Loucy (cell line): ENCODE results near the gene ALAD.
"Not testable (repeated sequence)": the region's sequence is repeated elsewhere in the genome, so short reads cannot be mapped to it uniquely, and the experiment has no call there.

Experiments
- H2AFZ ChIP-seq: fragments of 200-600 bp; sonication (generic); 2 replicates; pipeline ENCODE4 v1.6.0; 2016; ENCODE audit warnings: antibody characterized with exemption, mild to moderate bottlenecking, low read length, moderate library complexity
- H3F3A ChIP-seq: fragments of 200-600 bp; 2 replicates; pipeline ENCODE4 v1.6.0; 2016; ENCODE audit warnings: antibody characterized with exemption, low read depth, mild to moderate bottlenecking
- H3K27me3 ChIP-seq: fragments of 200-600 bp; sonication (generic); 2 replicates; pipeline ENCODE4 v1.6.1; 2014; ENCODE audit warnings: low read length, mild to moderate bottlenecking; ENCODE audit not compliant: insufficient read depth, poor library complexity, severe bottlenecking
- H3K36me3 ChIP-seq: fragments of 200-600 bp; sonication (generic); 2 replicates; pipeline ENCODE4 v1.6.1; 2016; ENCODE audit warnings: low read length; ENCODE audit not compliant: insufficient read depth
- H3K4me1 ChIP-seq: fragments of 200-600 bp; sonication (generic); 2 replicates; pipeline ENCODE4 v1.5.1; 2014; ENCODE audit warnings: low read length, mild to moderate bottlenecking; ENCODE audit not compliant: insufficient read depth, poor library complexity, severe bottlenecking
- H3K4me2 ChIP-seq: fragments of 200-600 bp; sonication (generic); 2 replicates; pipeline ENCODE4 v1.6.0; 2014; ENCODE audit warnings: antibody characterized with exemption, low read length, low read depth, mild to moderate bottlenecking; ENCODE audit not compliant: poor library complexity, severe bottlenecking
- H3K4me3 ChIP-seq: fragments of 200-600 bp; sonication (generic); 2 replicates; pipeline ENCODE4 v1.5.1; 2014; ENCODE audit warnings: low read length, mild to moderate bottlenecking, mixed read lengths; ENCODE audit not compliant: poor library complexity, severe bottlenecking
- H3K79me2 ChIP-seq: fragments of 200-600 bp; sonication (generic); 2 replicates; pipeline ENCODE4 v1.6.1; 2014; ENCODE audit warnings: low read length; ENCODE audit not compliant: insufficient read depth
- H3K9ac ChIP-seq: fragments of 200-600 bp; sonication (generic); 2 replicates; pipeline ENCODE4 v1.6.0; 2014; ENCODE audit warnings: mild to moderate bottlenecking, low read depth, low read length, moderate library complexity; ENCODE audit not compliant: poor library complexity, severe bottlenecking
- H3K9me2 ChIP-seq: fragments of 200-600 bp; sonication (generic); replicated peaks from 2 replicates; pipeline ENCODE4 v1.6.1; 2016; ENCODE audit warnings: low read depth, low read length, mixed read lengths
- H3K9me3 ChIP-seq: fragments of 200-600 bp; sonication (generic); 2 replicates; pipeline ENCODE4 v1.6.1; 2014; ENCODE audit warnings: mild to moderate bottlenecking, antibody characterized with exemption, low read length, low read depth; ENCODE audit not compliant: insufficient read depth
- H4K20me1 ChIP-seq: fragments of 200-600 bp; sonication (generic); 2 replicates; pipeline ENCODE4 v1.6.0; 2014; ENCODE audit warnings: antibody characterized with exemption, low read length, mild to moderate bottlenecking; ENCODE audit not compliant: insufficient read depth, poor library complexity, severe bottlenecking
- EZH2phosphoT487 ChIP-seq: fragments of 200-600 bp; IDR thresholded peaks from 2 replicates; pipeline ENCODE4 v1.6.1; 2018; ENCODE audit warnings: antibody characterized with exemption, mild to moderate bottlenecking, moderate library complexity, borderline replicate concordance
- TF ChIP-seq, protein P1 (sequence below): fragments of 200-600 bp; sonication (generic); conservative IDR thresholded peaks from 2 replicates; pipeline ENCODE4 v1.5.1; 2014; ENCODE audit warnings: mild to moderate bottlenecking, antibody characterized with exemption, low read length

ALAD gene

DNA sequence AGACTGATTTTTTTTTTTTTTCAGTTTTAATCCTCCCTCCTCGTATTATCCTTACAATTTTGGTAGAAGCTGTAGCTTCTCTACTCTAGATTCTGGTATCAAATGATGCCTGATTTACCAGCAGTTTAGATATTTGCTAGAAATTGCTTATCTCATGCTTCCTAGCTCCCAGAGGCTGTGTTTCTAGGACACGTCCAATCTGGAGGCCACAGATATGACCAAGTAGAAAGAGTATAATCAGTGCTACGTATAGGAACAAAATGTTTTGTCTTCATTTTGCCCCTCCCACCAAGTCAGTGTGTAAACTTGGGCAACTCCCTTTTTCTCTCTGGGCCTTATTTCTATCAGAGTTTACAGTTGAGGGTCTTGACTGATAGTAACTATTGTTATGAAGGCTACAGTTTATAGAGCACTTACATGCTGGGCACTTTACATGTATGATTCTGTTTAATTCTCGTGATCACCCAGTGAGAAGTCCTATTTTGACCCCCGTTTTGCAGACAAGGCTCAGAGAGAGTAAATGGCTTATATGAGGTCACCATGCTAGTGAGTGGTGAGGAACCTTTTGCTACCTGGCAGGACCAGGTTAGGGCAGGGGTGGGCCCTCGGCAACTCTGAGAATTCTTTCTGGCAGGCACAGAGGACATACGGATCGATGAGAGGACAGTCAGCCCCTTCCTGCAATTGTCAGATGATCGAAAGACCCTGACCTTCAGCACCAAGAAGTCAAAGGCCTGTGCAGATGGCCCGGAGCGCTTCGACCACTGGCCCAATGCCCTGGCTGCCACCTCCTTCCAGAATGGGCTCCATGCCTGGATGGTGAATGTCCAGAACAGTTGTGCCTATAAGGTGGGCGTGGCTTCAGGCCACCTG lies 31.9 kb downstream of the ALAD start:
- H3K9ac ChIP-seq = no peak overlapping the region
- no peaks in the 10 kb centered on the region for H3K36me3 ChIP-seq
- H2AFZ ChIP-seq = no peak overlapping the region
- H3K4me2 ChIP-seq = no peak overlapping the region
- H3F3A ChIP-seq = no peaks in the 10 kb centered on the region
- no peaks in the 10 kb centered on the region for H3K4me1 ChIP-seq
- H3K79me2 ChIP-seq = no peaks in the 10 kb centered on the region
- no peaks in the 10 kb centered on the region for H3K9me3 ChIP-seq
- no peaks in the 10 kb centered on the region for H3K27me3 ChIP-seq
- no peaks in the 10 kb centered on the region for H4K20me1 ChIP-seq
- H3K9me2 ChIP-seq = no peaks in the 10 kb centered on the region
- H3K4me3 ChIP-seq = no peak overlapping the region
- TF ChIP-seq, protein P1, sequence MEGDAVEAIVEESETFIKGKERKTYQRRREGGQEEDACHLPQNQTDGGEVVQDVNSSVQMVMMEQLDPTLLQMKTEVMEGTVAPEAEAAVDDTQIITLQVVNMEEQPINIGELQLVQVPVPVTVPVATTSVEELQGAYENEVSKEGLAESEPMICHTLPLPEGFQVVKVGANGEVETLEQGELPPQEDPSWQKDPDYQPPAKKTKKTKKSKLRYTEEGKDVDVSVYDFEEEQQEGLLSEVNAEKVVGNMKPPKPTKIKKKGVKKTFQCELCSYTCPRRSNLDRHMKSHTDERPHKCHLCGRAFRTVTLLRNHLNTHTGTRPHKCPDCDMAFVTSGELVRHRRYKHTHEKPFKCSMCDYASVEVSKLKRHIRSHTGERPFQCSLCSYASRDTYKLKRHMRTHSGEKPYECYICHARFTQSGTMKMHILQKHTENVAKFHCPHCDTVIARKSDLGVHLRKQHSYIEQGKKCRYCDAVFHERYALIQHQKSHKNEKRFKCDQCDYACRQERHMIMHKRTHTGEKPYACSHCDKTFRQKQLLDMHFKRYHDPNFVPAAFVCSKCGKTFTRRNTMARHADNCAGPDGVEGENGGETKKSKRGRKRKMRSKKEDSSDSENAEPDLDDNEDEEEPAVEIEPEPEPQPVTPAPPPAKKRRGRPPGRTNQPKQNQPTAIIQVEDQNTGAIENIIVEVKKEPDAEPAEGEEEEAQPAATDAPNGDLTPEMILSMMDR = no peak
- TF ChIP-seq EZH2phosphoT487 = no peak

DNA sequence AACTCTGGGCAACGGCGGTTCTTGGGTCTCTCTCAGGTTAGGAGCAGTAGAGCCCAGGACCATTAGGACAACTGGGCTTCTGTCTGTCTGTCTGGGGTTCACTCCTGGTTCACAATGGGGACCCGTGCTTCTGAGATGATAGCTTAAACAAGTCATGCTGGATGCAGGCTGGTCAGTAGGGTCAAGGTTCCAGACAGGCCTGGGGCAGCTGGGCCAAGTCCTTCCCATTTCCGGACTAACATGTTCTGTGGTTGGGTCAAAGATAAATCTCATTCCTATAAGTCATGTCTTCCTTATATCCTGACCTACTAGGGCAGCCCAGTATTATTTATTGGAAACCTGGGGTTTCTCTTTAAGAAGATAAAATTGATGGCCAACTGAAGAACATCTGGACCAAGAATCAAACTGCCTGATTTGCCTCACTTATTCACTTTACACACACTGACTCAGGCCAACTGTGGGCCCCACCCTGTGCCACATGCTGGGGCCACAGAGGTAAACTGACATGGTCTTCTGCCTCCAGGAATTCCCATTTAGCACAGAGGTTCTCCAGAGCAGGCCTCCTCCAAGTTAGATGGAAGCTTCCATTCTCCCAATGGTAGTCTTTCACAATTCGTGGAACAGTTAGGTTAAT lies 32.6 kb downstream of the ALAD start:
- no peak overlapping the region for H3K4me2 ChIP-seq

DNA sequence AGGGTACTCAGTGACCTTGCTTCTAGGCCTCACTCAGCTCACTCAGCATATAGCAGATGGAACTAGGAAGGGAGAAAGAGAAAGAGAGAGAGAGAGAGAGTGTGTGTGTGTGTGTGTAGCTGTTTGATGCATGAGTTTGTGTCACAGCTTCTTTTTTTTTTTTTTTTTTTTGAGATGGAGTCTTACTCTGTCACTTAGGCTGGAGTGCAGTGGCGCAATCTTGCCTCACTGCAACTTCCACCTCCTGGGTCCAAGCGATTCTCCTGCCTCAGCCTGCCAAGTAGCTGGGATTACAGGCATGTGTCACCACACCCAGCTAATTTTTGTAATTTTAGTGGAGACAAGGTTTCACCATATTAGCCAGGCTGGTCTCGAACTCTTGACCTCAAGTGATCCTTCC lies 35.4 kb downstream of the ALAD start:
- H3K4me2 ChIP-seq, H3K79me2 ChIP-seq, H3K9ac ChIP-seq, H3K9me3 ChIP-seq, H4K20me1 ChIP-seq, H3K4me1 ChIP-seq, H3K4me3 ChIP-seq, H3F3A ChIP-seq, H3K36me3 ChIP-seq, H3K27me3 ChIP-seq, H3K9me2 ChIP-seq: not testable (repeated sequence)
- peak overlapping the region; percentile 43; the same call in 1 of the 2 replicates for H2AFZ ChIP-seq

More for the DNA sequence above, 32.6 kb downstream of the ALAD start:
- H2AFZ ChIP-seq = no peak overlapping the region
- H3K36me3 ChIP-seq = no peaks in the 10 kb centered on the region
- no peaks in the 10 kb centered on the region for H4K20me1 ChIP-seq
- no peaks in the 10 kb centered on the region for H3K9me3 ChIP-seq
- H3K27me3 ChIP-seq = no peaks in the 10 kb centered on the region
- H3K4me1 ChIP-seq = no peaks in the 10 kb centered on the region
- H3K9me2 ChIP-seq = no peaks in the 10 kb centered on the region
- H3K4me3 ChIP-seq = no peak overlapping the region
- H3K9ac ChIP-seq = no peak overlapping the region
- TF ChIP-seq, protein P1 = no peak
- no peak for TF ChIP-seq EZH2phosphoT487
- H3K79me2 ChIP-seq = no peaks in the 10 kb centered on the region
- H3F3A ChIP-seq = no peaks in the 10 kb centered on the region
